ENCODE data around the gene TRPM3. TPM values are rescaled to one million over a fixed set of nuclear protein-coding genes. Genes with fewer than 3 reads are reported as not detected.

The TRPM3 gene
- total RNA-seq, 2 experiments from 2014 or later = not detected

- H3K4me1 Mint-ChIP-seq = peaks cover 2% of the 10 kb centered on the region
- no peaks in the 10 kb centered on the region for H3K9me3 Mint-ChIP-seq
- no peak overlapping the region for H3K4me3 Mint-ChIP-seq
- peaks cover 2% of the 10 kb centered on the region for H3K36me3 Mint-ChIP-seq
- DNase-seq (no peak), ATAC-seq (ENCODE audit: low read depth) (no peak)
- POLR2A ChIA-PET = no interaction called here
- no peaks in the 10 kb centered on the region for H3K27me3 Mint-ChIP-seq
- H3K27ac Mint-ChIP-seq = no peak overlapping the region
Measured at GRCh38 chr9:70510157-70510770, 611.2 kb downstream of the TRPM3 start.

DNA sequence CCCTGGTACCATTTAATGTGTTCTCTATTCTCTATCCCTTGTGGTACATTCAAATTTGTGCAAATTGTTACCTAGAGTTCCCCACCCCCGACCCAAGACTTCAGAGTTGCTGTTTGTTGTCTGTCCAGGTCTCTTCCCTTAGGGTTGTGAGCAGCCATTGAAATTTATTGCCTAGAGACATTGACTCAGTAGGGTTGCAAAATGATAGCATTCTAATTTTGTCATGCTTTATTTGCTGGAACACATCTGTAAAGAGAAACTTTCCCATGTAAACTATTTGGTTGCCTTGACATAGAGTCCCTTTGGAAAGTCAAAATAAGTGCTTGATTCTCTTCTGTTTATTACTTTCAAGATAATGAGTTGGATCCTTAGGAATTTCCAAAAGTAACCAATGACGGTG, 615.3 kb downstream of the TRPM3 start:
- POLR2A ChIA-PET = no interaction called here
- Mint-ChIP-seq H3K4me3 (no peak overlapping the region), H3K4me1 (no peaks in the 10 kb centered on the region), H3K9me3 (no peaks in the 10 kb centered on the region), H3K36me3 (peaks cover 2% of the 10 kb centered on the region), H3K27ac (no peak overlapping the region), H3K27me3 (no peaks in the 10 kb centered on the region)
- ATAC-seq (ENCODE audit: low read depth) (no peak), DNase-seq (no peak)

GRCh38 chr9:70504834-70505233, 616.6 kb downstream of the TRPM3 start:
- Mint-ChIP-seq H3K27ac (no peak overlapping the region), H3K9me3 (no peaks in the 10 kb centered on the region), H3K4me1 (no peaks in the 10 kb centered on the region), H3K4me3 (no peak overlapping the region), H3K36me3 (no peaks in the 10 kb centered on the region), H3K27me3 (no peaks in the 10 kb centered on the region)
- POLR2A ChIA-PET = no interaction called here
- no peak for ATAC-seq (ENCODE audit: low read depth)
- no peak for DNase-seq

DNA sequence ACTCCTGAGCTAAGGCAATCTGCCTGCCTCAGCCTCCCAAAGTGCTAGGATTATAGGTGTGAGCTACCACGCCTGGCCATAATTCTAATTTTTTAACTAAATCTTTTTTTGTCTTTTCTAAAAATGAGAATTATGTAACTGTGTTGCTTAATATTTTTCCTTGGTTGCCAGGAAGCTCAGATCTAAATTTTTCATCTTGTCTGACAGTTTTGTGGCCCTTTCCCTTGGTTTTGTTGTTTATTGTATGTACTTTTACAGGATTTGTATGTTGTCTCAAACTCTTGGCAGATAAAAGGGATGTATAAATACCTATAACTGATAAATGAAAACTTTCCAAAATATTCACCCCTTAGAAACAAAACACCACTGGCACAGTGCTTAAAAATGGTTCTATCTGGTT, 618.7 kb downstream of the TRPM3 start:
- Mint-ChIP-seq H3K36me3 (no peaks in the 10 kb centered on the region), H3K27ac (no peak overlapping the region), H3K27me3 (no peaks in the 10 kb centered on the region), H3K4me3 (no peak overlapping the region), H3K9me3 (no peaks in the 10 kb centered on the region), H3K4me1 (no peaks in the 10 kb centered on the region)
- ATAC-seq (ENCODE audit: low read depth) (no peak), DNase-seq (no peak)
- POLR2A ChIA-PET = no interaction called here

DNA sequence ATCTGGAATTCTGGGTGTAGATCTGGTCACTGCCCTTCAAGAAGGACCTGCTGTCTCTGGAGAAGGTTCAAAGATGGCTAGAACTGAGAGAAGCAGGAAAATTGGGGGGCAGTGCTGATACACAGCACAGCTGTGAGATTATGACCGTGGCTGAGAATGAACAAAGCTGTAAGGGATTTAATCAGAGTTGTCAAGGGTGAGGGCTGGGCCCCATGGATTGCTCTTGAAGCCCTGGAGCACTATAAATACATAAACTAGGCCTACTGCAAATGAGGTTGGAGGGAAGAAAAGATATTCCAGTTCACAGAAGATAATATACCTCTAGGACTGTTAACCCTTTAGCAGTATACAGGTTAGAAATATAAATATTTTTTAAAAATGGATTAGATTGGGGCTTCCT, 620.6 kb downstream of the TRPM3 start:
- POLR2A ChIA-PET = no interaction called here
- Mint-ChIP-seq H3K9me3 (no peaks in the 10 kb centered on the region), H3K27me3 (no peaks in the 10 kb centered on the region), H3K4me1 (peaks cover 2% of the 10 kb centered on the region), H3K36me3 (peaks cover 1% of the 10 kb centered on the region), H3K4me3 (no peak overlapping the region), H3K27ac (no peak overlapping the region)
- ATAC-seq (ENCODE audit: low read depth) (no peak), DNase-seq (no peak)

GRCh38 chr9:70499621-70500020, 621.8 kb downstream of the TRPM3 start:
- DNase-seq (no peak), ATAC-seq (ENCODE audit: low read depth) (no peak)
- Mint-ChIP-seq H3K4me1 (peaks cover 10% of the 10 kb centered on the region), H3K4me3 (no peak overlapping the region), H3K36me3 (peaks cover 1% of the 10 kb centered on the region), H3K9me3 (no peaks in the 10 kb centered on the region), H3K27ac (no peak overlapping the region), H3K27me3 (no peaks in the 10 kb centered on the region)
- POLR2A ChIA-PET = no interaction called here

DNA sequence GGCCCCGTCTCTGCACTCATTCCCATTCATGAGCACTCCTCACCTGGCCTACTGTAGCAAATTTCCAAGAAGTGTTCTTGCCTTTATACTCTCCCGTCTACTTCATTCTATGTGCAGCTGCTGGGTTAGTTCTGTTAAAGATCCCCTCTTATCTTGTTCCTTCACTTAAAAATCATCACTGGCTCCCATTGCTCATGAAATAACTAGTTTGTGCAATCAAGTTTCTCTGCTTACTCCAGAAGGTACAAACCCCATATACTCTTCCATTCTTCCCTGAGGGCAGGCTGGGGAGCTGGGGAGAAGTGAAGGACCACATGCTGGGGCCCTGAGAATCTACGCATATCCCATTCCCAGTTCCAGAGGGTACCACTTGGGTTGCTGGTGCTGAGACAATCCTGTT, 622.6 kb downstream of the TRPM3 start:
- no peak overlapping the region for H3K4me3 Mint-ChIP-seq
- H3K27ac Mint-ChIP-seq = no peak overlapping the region
- H3K27me3 Mint-ChIP-seq = no peaks in the 10 kb centered on the region
- POLR2A ChIA-PET = no interaction called here
- peaks cover 5% of the 10 kb centered on the region for H3K36me3 Mint-ChIP-seq
- H3K4me1 Mint-ChIP-seq = peaks cover 16% of the 10 kb centered on the region
- ATAC-seq (ENCODE audit: low read depth) = no peak
- DNase-seq = no peak
- no peaks in the 10 kb centered on the region for H3K9me3 Mint-ChIP-seq

GRCh38 chr9:70496244-70496643, 625.2 kb downstream of the TRPM3 start:
- POLR2A ChIA-PET = no interaction called here
- H3K4me1 Mint-ChIP-seq = peaks cover 23% of the 10 kb centered on the region
- H3K9me3 Mint-ChIP-seq = no peaks in the 10 kb centered on the region
- ATAC-seq (ENCODE audit: low read depth) (no peak), DNase-seq (no peak)
- H3K36me3 Mint-ChIP-seq = peaks cover 5% of the 10 kb centered on the region
- H3K27me3 Mint-ChIP-seq = no peaks in the 10 kb centered on the region
- H3K4me3 Mint-ChIP-seq = no peak overlapping the region
- H3K27ac Mint-ChIP-seq = no peak overlapping the region

GRCh38 chr9:70495514-70495913, 625.9 kb downstream of the TRPM3 start:
- no peak for ATAC-seq (ENCODE audit: low read depth)
- Mint-ChIP-seq H3K27me3 (no peaks in the 10 kb centered on the region), H3K36me3 (peaks cover 5% of the 10 kb centered on the region), H3K9me3 (no peaks in the 10 kb centered on the region), H3K4me1 (peaks cover 23% of the 10 kb centered on the region), H3K4me3 (no peak overlapping the region), H3K27ac (no peak overlapping the region)
- DNase-seq = no peak
- POLR2A ChIA-PET = no interaction called here

GRCh38 chr9:70494221-70494620, 627.2 kb downstream of the TRPM3 start:
- Mint-ChIP-seq H3K9me3 (no peaks in the 10 kb centered on the region), H3K4me3 (no peak overlapping the region), H3K27ac (peak overlapping the region; percentile 19), H3K36me3 (peaks cover 5% of the 10 kb centered on the region), H3K4me1 (peaks cover 23% of the 10 kb centered on the region), H3K27me3 (no peaks in the 10 kb centered on the region)
- no peak for ATAC-seq (ENCODE audit: low read depth)
- no peak for DNase-seq
- POLR2A ChIA-PET = no interaction called here

DNA sequence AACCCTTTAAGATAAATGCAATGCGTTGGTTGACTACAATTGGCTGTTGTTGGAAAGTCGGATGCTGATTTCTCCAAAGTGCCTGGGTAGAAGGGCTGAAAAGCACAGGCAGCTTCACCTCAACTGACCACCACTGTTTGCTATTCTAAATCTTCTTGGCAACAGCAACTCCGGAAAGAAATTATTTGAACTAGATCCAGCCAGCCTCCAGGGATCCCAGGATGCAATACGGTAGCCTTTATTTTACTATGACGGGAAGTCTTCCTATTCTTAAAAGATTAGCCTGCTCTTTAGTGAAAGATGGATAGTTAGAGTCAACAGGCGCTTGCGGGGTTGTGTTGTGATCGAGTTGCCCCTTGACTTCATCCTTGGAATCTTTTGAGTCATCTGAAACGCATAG, 628.4 kb downstream of the TRPM3 start:
- Mint-ChIP-seq H3K4me3 (no peak overlapping the region), H3K9me3 (no peaks in the 10 kb centered on the region), H3K27ac (no peak overlapping the region), H3K4me1 (peaks cover 23% of the 10 kb centered on the region), H3K27me3 (no peaks in the 10 kb centered on the region), H3K36me3 (peaks cover 5% of the 10 kb centered on the region)
- ATAC-seq (ENCODE audit: low read depth) = no peak
- POLR2A ChIA-PET = no interaction called here
- DNase-seq = no peak

- Mint-ChIP-seq H3K27me3 (no peaks in the 10 kb centered on the region), H3K9me3 (no peaks in the 10 kb centered on the region), H3K4me3 (no peak overlapping the region), H3K36me3 (peaks cover 5% of the 10 kb centered on the region), H3K4me1 (peaks cover 23% of the 10 kb centered on the region), H3K27ac (no peak overlapping the region)
- ATAC-seq (ENCODE audit: low read depth) = no peak
- POLR2A ChIA-PET = no interaction called here
- no peak for DNase-seq
Measured at GRCh38 chr9:70492319-70492777, 629.1 kb downstream of the TRPM3 start.

DNA sequence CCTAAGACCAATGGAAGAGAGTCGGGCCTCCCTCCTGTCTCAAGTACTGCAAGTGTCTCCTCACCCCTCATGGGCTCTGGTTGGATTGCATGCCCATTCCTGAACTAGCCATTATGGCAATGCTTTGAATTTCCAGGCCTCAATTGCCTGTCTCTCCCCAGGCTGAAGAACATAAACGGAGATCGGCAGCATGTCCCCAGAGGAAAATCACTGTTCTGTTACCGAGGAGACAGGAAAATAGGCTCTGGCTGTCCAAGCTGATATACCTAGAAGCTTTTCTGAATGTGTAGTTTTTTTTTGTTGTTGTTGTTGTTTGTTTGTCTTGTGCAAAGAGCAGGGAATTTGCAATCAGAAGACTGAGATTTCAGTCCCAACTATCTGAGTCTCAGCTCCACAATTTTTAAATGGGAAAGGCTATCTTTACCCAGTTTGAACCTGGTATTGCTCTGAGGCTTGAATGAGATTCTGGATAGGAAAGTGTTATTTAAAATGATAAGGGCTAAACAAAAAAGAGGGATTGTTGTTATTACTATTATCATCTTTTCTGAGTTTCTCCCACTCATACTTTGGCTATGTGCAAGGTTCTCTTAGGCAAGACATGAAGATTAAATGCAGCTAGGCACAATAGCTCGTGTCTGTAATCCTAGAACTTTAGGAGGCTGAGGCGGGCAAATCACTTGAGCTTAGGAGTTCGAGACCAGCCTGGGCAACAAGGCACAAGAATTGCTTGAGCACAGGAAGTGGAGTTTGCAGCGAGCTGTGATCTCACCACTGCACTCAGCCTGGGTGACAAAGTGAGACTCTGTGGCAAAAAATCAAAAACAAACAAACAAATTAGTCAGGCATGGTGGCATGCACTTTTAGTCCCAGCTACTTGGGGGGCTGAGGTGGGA, 629.7 kb downstream of the TRPM3 start:
- Mint-ChIP-seq H3K4me1 (peaks cover 23% of the 10 kb centered on the region), H3K9me3 (no peaks in the 10 kb centered on the region), H3K27me3 (no peaks in the 10 kb centered on the region), H3K36me3 (peaks cover 5% of the 10 kb centered on the region), H3K4me3 (no peak overlapping the region), H3K27ac (no peak overlapping the region)
- DNase-seq (no peak), ATAC-seq (ENCODE audit: low read depth) (no peak)
- POLR2A ChIA-PET = no interaction called here

DNA sequence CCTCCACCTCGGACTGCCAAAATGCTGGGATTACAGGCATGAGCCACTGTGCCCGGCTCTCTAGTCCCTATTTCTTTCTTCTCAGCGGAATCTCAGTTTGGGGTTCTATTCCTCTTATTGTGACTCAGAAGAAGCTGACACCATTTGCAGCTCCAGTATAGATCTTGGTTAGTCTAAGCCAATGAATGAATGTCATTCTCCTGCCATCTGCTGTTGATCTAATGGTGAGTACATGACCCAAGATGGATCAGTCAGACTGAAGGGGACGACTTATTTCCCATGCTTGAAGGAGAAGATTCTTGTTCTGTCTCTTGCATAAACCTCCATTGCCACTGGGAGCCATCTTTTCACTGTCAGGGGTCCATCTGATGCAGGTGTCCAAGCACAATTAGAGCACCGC, 630.9 kb downstream of the TRPM3 start:
- no peak for DNase-seq
- no peak for ATAC-seq (ENCODE audit: low read depth)
- peaks cover 4% of the 10 kb centered on the region for H3K36me3 Mint-ChIP-seq
- POLR2A ChIA-PET = no interaction called here
- H3K4me1 Mint-ChIP-seq = peaks cover 22% of the 10 kb centered on the region
- H3K4me3 Mint-ChIP-seq = no peak overlapping the region
- H3K9me3 Mint-ChIP-seq = no peaks in the 10 kb centered on the region
- no peak overlapping the region for H3K27ac Mint-ChIP-seq
- no peaks in the 10 kb centered on the region for H3K27me3 Mint-ChIP-seq

Data from activated naive CD8-positive, alpha-beta T cell treated with anti-CD3 and anti-CD28 coated beads, Interleukin-2, amount 10 ng/mL, durations not matched to agents 7 days and 5 days (primary cell).